Right renal cortex interstitium (tissue), 3 donors: ENCODE data around the gene AMFR. TPM values are rescaled to one million over a fixed set of nuclear protein-coding genes. Genes with fewer than 3 reads are reported as not detected.

Experiments used
- DNase-seq, 3 donors: peaks; one replicate each; pipeline ENCODE4 v3.0.0-alpha.2; 2013; ENCODE audit warnings: low read depth in 3 of 3, low spot score in 2 of 3
- polyA plus RNA-seq, 3 donors: library from polyadenylated mRNA; unstranded; fragments of 120-200 nt; gene quantifications; one replicate each; pipeline ENCODE4 v1.2.1, GENCODE V29; 2013; ENCODE audit not compliant: insufficient read length in 3 of 3

AMFR gene
- polyA plus RNA-seq, 3 donors: 147 to 150 (median 149) TPM

DNA sequence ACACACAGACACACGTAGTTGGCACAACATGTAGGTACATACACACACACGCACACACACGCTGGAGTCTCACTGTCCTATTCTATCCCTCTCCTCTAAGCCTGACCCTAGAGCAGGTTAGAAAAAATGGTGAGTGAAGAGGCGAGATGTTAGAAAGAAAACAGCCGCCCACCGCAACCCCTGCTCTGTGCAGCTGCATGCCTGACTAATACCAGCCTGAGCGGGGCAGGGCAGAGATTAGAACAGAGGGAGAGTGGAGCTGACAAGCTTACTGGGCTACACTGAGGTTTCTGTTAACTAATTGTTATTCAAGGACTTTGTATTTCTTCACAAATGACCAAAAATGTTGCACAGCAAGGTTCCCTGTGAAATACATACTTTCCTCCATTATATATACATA, 59.8 kb downstream of the AMFR start:
- DNase-seq: no peak

DNA sequence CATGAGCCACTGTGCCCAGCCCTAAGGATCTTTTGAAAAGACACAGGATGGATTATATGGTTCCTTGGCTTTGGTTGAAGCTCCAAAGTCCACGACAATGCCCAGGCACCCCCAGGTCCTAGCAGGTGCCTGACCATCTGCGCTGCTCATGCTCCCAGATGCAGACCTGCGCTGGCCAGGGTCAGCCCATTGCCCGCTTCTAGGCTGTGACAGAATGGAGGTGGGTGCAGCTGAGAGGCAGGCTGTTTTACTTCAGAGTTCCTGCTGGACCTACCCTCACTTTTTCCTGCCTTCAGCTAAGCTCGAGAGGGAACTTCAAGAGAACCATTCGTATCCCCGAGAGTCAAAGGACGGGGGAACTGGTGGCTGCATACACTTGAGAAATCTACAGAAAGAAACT, 60.5 kb downstream of the AMFR start:
- DNase-seq: no peak

DNA sequence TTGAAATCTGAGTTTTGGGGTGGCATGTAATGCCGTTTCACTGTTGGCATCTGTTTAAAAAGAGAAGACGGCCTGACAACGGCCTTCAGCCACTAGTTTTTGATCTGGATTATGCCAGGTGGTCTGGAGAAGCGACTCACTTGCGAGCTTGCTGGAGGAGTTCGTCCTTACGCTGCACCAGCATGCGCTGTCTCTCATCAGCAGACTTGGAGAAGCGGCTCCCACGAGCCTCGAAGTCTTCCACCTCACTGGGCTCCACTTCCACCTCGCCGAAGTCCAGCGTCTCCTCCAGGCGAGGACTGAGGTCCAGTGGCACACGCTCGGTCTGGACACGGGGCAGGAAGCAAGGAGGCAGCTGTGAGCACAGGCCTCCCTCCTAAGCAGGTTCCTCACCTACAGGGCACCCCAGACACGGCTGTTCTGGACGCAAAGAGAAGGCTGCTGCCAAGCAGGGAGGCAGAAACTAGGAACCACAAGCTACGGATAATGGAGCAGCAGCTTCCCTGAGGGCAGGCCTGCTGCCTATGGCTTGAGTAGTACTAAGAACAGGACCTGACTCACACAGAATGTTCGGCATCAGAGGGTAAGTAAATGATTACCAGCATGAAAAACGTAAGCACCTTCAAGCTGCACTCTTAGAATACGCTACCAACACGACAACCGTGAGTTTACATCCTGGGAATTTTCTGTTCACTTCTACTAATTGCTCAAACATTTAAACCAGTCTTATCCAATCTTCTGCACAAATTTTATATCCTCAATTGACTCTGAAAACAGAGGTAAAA, 61.4 kb downstream of the AMFR start:
- DNase-seq: no peak

DNA sequence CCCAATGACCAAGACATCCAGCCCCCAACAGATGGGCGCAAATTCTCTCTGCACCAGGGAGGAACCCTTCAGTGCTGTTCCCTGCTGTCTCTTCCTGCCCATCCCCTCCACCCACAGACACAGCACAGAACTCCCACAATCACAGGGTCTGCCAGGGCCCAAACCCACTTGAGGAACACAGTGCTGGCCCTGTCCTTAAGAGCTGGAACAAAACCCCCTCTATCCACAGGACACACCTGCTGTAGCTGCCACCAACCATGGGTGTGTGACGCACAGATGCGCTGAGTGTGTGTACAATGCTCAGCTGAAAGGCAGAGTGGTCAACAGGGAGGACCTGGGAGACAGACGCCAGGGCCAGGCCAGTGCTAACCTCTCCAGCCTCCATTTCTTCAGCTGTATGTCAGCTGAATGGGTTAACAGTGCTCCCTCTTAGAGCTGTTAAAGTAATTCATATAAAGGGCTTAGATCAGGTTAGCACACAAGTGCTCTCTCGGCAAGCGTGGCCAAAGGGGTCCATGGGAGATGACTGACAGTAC, 62.1 kb downstream of the AMFR start:
- DNase-seq: no peak

DNA sequence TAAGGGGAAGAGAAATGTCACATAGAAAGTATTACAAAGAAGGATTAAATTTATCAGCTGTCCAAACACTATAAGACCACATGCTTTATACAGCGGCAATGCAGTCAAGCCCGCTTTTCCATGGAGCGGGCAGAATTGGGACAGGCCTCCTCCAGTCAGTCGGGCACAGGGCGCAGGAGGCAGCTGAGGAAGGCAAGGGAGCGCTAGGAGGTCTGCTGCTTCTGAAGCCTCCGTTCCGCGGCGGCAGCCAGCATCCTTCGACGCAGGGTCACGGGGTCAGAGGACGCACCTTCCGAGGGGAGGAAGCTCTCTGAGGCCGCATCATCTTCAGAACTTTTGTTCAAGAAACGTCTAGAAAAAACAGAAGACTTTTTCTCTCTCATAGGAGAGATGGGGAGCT, 62.6 kb downstream of the AMFR start:
- no peak for DNase-seq

DNA sequence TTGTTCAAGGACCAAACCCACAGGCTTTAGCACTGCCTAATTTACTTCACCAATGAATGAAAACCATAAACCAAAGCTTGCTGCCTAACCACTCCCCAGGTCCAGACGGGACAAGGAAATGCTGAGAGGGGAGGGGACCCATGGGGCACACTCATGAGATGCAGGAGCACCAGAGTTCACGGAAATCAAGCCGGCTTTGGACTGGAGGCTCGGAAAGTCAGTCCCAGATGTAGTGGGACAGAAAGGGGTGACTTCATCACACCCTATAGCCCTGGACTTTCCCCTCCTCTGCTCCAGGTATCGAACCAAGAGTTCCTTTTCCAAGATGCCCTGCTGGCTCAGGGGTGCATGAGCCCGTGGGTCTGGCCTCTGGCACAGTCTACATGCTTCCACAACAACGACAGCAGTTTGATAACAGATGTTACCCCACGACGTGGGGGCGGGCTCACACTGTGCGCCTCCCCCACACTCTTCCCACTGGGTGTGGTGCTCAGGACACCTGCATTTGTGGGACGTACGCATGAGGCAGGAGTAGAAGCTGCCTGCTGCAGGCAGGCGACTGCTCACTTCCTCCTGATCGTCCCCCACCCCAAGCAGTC, 63.2 kb downstream of the AMFR start:
- DNase-seq: no peak

DNA sequence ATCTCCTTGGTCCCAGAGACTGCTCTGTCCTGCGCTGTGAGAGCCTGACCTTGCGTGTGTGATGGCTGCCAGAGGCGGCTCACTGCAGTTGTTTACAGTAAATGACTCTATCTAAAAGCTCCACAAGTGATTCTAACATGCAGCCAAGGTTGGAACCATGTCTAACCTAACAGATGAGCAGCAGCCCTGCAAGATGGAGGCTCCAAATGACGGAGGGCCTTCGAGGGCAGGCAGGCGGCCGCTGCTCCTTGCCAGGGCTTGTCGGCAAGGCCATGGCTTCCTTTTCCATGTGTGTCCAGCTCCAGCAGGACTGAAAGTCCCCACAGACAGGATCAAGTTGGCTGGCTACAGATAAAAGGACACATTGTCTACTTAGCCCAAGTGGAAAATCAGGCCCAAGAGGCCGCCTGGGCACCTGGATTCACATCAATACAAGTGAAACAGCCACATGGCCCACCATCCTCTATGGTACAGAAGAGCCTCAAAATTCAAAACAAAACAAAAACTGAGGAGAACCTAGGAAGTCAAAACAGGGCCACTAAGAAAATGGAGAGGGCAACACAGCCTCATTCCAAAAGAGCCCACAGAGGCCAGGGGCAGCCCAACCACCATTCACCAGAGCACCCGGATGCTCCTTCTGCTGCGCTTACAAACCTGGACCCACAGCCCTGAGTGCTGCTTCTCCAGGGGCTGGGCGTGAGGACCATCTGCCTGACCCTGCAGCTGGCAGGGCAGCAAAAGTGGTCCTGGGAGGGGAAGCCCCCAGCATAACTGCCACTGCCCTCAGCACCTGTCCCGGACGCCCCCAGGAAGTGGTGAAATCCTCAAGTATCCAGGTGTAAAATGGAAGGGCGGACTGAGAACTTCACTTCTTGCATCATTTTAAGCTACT, 65.0 kb downstream of the AMFR start:
- DNase-seq: no peak

DNA sequence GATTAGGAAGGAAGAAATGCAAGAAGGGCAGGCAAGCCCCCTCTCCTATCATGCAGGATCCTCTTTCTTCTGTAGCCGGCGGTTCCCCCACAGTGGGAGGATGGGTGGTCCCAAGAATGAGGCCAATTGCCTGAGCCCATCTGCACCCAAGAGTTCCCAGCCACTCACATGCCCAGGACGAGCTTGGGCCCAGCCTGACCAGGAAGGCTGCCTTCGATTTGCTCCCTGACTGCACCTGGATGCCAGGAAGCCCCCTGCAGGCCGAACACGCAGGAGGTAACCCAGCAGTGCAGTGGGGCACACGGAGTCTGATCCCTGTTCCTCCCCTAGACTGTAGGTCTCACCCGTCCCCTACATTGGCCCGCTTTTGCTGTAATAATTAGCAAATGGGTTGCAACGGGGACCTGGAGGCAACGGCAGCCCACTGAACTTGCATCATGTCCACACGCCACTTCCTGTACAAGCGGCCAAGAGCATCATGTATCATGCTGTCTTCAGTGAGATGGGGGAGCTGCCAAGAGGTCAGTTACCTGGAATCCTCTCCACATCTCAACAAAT, 67.5 kb downstream of the AMFR start:
- no peak for DNase-seq

DNA sequence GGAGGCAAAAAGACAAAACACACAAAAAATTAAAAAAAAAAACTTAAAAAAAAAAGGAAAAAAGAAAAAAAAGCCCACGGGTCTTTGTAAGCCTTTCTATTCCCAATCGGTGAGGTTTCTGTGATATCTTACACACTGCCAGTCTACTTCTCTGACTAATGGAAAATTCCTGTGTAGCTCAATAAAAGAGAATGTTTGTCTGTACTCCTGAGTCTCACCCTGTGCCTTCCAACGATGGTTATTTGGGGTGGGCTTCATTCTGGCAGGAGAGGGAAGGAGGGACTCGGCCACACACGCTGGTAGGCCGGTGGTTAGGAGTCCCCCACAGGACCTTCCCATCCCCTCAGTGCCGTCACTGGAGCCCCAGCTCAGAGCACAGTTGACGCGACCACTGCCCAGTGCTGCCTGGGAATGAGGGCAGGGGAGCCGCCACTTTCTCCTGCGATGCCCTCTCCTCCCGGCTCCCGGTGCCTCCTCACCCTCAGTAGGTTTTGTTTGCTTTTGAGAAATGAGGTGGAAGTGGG, 68.0 kb downstream of the AMFR start:
- no peak for DNase-seq

DNA sequence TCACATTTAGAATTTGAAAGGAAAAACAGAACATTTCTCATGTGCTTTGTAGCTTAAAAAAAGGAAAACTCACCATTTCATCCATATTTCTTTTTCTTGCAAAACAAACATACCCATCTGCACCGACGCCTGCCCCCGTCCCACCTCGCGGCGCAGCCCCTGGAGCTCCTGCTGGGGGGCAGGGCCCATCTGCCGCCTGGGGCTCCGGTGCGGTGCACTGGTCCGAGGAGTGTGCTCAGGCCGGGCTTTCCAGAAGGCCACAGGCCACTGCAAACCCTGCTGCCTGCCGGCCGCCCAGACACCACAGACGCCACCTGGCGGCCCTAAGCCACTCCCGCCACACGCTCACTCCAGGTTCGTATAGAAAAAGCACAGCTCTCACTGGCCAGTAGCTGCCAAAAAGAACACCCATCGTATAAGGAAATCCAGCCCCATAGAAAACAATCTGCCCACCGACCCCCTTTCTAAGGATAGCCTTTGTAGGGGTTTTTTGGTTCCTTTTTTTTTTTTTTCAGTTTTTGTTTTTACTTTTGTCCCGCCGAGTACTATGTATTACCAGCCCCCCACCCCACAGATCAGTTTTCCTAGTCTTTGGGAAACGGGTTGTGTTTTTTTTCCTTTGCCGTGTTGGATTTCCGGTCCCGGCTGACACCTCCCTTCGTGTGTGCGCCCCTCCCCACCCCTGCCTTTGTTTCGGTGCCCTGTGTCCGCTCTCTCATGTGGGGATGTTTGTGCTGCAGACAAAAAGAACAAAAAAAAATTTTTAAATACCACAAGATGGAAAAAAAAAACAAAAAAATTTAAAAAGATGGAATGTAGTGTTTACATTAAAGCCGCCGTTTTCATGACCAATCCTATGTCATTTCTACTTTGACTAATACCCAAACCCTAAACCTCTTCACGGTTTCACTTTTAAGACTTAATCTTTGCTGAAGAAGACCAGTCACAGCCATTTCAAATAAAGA, 68.8 kb downstream of the AMFR start:
- peak in 2 of 3 donors; percentile 72 to 73 for DNase-seq

DNA sequence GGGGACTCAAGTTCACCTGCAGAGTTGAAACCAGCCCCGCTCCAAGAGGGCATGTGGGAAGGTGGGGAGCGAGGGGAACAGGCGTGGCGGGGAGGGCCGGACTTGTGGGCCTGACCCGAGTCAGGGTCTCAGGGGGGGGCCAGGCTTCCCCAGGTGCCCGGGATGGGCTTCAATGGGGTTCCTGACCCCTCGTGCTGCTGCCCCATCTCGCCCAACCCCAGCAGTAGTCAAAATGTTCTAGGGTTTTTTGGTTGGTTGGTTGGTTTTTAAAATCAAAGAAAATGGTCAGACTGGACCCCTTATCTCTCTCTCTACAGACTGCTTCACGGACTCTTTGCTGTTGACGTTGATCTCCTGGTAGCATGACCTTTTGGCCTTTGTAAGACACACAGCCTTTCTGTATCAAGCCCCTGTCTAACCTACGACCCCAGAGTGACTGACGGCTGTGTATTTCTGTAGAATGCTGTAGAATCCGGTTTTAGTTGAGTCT, 69.5 kb downstream of the AMFR start:
- no peak for DNase-seq

DNA sequence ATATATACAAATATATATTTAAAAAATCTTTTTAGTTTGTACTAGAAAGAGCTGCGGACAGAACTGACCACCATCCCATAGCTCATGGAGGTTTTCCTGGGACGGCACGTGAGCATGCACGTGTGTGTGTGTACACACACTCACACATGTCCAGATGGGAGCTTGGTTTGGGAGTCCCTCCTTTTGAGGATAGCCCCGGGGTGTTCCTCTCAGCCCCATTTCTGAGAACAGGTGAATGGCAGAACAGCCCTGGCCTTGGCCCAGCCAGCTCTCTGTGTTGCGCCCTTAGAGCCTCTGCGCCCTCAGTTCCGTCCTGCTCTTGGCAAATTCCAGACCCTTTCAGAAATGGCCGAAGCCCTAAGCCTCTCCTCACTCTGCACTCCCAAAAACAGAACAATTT, 70.1 kb downstream of the AMFR start:
- no peak for DNase-seq

DNA sequence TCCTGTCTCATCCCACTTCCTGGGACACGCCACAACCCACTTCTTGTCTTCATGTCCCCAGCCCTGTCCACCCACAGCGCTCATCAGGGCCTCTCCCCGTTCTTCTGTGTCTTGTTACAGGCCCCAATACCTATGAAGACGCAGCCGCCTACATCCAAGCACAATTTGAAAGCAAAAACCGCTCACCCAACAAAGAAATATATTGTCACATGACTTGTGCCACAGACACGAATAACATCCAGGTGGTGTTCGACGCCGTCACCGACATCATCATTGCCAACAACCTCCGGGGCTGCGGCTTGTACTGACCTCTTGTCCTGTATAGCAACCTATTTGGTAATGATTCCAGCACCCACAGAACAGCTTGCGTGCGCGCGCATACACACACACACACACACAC, 70.6 kb downstream of the AMFR start:
- DNase-seq: no peak

DNA sequence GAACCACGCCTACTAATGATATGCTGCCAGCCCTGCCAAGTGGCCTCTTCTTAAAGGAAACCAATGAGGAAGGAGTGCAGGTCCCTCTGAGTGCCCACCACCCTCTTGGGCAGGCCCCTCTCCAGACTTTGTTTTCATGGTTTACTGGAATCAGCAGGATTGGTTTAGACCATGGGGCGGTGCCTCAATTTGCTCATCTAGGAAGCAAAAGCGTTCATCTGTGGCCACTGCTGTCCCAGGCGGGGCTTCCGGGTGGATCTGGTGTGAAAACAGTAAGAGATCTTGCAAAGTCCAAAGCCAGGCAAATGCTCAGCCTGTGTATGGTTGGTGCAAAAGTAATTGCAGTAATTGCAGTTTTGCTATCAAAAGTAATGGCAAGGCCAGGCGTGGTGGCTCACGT, 71.3 kb downstream of the AMFR start:
- no peak for DNase-seq

DNA sequence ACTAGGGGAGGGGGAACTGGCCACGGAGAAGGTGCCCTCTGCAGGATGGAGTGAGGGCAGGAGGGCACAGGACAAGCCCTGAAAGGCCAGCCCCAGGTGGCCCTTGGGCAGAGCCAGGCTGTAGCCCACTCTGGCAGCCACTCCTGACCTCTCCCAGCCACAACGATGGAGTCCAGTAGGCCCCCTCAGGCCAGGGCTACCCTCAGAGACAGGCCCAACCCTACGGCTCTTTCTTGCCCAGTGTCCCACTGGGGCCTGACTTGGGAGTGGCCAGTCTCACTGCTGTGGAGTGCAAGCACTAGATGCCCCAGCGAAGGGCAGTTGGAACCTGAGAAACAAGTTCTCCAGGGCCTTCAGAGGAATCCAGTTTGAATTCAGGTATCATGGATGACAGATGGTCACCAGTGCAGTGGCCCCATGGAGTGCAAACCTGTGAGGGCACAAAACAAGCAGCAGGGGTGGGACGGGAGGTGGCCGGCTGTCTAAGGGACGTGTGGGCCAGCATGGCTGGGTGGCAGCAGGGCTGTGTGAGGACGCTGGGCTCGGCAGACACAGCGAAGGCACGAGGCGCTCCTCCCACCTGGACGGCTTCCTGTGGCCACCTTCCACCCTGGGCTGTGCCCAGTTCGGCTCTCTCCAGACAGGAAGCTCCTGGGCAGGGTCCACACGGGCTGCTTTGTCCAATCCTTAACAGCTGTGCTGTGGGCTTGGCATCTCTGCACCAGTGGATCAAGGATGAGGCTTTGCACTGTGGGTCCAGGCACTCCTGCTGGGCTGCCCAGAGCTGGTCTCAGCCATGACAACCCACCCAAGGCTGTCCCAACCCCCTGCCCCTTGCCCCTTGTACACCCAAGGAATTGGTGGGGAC, 72.1 kb downstream of the AMFR start:
- no peak for DNase-seq

DNA sequence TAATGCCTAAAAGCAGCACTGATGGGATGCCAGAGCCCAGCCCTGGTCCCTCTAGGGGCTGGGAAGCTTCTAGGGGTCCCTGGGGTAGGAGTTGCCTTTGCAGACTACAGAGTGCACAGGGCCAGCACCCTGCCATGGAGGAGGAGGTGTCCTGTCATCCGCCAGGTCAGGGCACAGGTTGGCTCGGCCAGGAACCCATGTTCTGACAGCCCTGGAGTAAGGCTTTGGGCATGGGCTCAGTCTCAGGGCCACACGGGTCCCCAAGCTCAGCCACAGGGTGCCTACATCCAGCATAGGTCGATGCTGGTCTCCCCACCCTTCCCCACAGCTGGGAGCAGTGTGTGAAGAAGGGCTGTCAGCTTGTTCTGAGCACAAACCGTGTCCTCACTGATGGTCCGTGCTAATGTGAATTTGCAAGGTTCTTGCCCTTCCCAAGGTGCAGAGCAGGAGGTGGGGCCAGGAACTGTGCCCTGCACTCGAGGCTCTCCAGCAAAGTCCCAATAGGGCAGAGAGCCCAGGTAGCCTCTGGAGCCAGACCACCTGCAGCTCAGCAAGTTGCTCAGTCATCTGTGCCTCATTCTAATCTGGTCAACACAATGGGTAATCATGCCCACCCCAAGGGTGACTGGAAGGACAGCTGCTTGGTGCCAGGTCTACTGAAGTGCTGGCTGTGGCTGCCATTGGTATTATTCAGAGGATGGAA, 72.8 kb downstream of the AMFR start:
- no peak for DNase-seq

DNA sequence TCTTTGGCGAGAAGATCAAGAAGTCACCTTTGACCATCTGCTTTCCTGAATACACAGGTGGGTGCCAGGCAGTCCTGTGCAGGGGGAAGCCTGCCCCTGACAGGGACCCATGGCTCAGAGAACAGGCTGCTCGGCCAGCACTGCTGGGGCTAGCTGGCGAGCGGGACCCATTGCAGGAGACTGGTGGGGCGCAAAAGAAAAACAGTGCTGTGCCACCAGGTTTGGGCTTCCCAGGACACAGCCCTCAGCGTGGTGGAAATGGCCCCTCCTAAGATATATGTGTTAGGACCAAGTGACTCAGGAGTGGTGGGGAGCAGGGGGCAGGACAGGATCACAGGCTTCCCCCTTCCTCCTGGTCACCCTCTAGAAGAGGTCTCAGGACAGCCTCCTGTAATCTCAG, 73.9 kb downstream of the AMFR start:
- DNase-seq: no peak
